GM12872 (cell line): ENCODE data around the gene BLOC1S4.
A peak's percentile ranks its signal among the peaks of the same experiment; 100 is the strongest.

ENCODE experiments used
- TF ChIP-seq, protein P1 (sequence below): IDR thresholded peaks from 3 replicates; pipeline ENCODE4 v1.5.1; 2011; ENCODE audit warnings: low read depth, mild to moderate bottlenecking, low read length, moderate library complexity; ENCODE audit not compliant: insufficient read depth

BLOC1S4 gene

DNA sequence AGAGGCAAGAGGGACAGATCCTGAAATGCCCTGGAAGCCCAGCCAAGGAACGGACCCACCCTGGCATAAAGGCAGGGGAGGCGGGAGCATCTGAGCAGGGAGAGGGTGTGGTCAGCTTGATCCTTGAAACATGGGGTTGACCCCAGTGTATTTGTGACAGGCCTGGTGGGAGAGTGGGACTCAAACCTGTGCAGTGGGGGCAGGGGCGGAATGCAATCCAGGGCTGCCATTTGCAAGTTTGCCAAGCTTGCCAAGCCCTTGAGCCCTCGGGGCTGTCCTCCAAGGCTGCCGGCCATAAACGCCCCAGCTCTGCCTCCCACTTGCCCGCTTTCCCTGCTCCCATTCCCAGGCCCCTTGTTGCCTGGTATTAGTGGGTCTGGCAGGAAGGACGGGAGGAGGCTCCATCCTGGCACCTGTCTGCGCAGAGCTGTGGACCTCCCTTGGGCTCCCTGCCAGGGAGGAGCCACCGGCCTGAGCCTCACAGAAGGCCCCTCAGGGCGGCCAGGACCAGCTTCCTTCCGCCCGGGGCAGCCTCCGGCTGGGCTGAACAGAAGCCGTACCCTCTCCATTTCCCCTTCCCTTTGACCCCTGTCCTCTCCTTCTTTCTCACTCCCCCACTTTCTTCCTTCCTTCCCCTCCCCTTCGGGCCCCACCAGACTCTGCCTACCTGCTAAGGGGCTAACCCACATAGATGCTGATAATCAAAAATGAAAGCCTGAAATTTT lies 21.6 kb upstream of the BLOC1S4 start:
- TF ChIP-seq, protein P1, sequence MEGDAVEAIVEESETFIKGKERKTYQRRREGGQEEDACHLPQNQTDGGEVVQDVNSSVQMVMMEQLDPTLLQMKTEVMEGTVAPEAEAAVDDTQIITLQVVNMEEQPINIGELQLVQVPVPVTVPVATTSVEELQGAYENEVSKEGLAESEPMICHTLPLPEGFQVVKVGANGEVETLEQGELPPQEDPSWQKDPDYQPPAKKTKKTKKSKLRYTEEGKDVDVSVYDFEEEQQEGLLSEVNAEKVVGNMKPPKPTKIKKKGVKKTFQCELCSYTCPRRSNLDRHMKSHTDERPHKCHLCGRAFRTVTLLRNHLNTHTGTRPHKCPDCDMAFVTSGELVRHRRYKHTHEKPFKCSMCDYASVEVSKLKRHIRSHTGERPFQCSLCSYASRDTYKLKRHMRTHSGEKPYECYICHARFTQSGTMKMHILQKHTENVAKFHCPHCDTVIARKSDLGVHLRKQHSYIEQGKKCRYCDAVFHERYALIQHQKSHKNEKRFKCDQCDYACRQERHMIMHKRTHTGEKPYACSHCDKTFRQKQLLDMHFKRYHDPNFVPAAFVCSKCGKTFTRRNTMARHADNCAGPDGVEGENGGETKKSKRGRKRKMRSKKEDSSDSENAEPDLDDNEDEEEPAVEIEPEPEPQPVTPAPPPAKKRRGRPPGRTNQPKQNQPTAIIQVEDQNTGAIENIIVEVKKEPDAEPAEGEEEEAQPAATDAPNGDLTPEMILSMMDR = no peak

DNA sequence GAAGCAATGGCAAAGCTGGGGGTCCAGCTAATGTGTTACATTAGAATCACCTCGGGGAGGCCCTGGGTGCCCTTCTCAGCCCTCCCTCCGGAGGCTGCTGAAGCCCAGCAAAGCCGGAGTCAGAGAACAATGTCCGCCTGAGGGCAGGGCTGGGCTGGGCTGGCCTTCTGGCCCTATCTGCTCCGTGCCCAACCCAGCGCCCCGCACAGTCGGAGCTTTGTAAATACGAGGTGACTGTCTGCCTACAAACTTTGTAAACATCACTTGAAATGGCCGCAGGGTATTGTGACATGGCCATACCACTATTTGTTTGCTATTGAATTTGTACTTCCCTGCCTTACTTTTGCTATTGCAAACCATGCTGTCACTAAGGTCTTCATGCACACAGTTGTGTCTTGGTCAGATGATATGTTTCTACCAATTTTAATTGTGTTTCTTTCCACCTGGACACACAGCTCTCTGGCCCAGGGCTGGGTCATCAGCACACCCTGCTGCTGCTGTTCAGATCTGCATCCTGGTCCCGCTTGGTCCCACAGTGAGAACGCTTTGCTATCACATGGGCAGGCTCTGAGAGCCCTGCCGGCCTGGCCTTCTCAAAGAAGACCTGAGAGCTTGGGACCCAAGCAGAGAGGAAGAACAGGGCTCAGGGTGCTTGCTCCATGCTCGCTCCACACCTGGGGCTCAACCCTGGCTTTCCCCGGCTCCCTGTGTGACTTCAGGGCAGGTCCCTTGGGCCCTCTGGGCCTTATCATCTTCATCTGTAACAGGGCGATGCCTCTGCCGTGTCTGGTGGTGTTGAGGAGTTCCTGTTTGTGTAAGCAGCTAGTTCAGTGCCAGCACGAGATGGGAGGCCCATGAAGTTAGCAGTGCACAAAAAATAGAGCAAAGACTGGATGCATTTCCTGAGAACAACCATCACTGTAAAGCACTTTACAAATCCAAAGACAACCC lies 20.0 kb upstream of the BLOC1S4 start:
- TF ChIP-seq, protein P1 = no peak

DNA sequence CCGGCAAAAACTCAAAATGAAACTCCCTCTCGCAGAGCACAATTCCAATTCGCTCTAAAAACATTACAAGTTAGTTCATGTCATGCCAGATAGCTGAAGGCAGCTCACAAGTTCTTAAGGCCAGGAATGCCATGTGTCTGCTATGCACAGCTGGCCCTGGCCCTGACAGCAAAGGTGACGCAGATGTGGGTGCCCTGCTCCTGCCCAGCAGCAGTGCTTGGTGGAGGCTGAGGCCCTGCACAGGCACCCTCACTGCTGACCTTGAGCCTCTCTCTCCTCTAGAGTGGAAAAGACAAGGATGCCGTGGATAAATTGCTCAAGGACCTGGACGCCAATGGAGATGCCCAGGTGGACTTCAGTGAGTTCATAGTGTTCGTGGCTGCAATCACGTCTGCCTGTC lies 19.4 kb upstream of the BLOC1S4 start:
- TF ChIP-seq, protein P1 = no peak

DNA sequence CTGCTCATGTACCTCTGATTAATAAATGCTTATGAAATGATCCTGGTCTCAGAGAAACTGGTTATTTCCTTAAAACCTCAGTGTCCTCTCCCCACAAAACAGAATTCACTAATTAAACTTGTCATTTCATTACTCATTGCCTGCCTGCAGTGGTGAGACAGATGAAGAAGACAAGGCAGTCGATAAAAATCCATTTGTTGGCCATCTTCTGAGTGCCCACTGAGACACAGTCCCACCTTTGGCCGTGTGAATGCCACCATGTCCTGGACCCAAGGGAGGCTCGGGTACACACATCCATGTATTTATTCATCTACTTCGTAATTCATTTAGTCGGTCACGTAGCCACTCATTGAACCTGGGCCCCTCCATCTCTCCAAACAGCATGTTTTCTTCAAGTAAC lies 18.8 kb upstream of the BLOC1S4 start:
- TF ChIP-seq, protein P1 = no peak

DNA sequence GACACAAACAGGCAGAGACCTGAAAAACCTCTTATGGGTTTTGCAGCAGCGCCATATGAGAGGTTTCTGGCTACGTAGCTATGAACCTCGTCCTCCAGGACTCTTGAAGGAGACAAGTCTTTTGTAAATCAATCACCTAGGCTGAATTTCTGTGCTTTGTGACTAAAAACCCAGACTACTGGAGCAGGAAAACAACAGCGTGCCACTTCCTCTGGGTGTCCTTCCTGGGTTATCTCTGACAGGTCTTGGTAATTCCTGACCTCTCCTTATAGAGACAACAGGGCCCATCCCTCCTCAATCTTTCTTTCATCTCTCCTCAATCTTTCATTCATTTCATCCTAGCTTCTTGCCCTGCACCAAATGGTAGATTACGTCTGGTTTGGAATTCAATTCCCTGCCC lies 16.6 kb upstream of the BLOC1S4 start:
- TF ChIP-seq, protein P1 = no peak

DNA sequence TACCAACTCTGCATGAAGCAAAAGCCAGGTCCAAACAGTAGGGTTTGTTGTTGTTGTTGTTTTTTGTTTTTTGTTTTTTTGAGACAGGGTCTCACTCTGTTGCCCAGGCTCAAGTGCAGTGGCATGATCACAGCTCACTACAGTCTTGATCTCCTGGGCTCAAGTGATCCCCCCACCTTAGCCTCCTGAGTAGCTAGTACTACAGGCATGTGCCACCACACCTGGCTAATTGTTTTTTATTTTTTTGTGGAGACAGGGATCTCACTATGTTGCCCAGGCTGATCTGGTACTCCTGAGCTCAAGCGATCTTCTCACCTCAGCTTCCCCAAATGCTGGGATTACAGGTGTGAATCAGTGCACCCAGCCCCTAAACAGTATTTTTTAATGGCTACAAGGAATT lies 16.1 kb upstream of the BLOC1S4 start:
- TF ChIP-seq, protein P1 = no peak

DNA sequence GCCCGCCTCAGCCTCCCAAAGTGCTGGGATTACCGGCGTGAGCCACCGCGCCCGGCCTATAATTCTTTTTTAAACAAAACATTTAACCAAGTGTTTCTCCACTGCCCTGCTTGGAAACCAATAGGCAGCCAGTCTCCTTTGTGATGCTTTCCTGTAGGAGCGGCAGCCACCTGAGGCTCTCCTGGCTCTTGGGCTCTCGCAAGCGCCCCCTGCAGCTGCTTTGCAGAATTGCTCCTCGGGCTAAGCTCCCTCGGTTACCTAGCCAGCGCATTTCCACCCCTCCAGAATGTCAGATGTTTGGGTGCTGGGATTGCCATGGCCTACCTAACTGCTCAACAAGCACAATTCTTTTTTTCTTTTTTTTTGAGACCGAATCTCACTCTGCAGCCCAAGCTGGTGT lies 14.6 kb upstream of the BLOC1S4 start:
- TF ChIP-seq, protein P1 = peak; percentile 57; the same call in 2 of the 3 replicates
